GM21723 (cell line): ENCODE measurements around the gene RLN3.
"Not testable (repeated sequence)": the region's sequence is repeated elsewhere in the genome, so short reads cannot be mapped to it uniquely, and the experiment has no call there.

Source experiments
- ATAC-seq: cut with Tn5 transposase; IDR thresholded peaks from one replicate; pipeline ENCODE4 v1.9.1; 2021; ENCODE audit warnings: mild to moderate bottlenecking, moderate library complexity; ENCODE audit not compliant: unreplicated experiment

RLN3 gene

DNA sequence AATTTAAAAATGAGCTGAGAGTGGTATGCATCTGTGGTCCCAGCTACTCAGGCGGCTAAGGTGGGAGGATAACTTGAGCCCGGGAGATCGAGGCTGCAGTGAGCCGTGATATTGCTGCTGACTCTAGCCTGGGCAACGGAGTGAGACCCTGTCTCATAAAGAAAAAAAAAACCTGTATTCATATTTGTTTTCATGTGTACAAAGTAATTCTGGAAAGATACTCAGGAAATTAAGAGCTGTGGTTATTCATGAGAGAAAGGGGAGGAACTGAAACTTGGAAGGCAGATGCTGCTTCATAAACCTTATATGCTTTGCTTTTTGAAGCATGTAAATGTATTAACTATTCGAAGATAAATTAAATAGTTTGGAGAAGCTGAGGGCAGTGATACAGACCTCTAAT, 8.8 kb upstream of the RLN3 start:
- no peak for ATAC-seq

DNA sequence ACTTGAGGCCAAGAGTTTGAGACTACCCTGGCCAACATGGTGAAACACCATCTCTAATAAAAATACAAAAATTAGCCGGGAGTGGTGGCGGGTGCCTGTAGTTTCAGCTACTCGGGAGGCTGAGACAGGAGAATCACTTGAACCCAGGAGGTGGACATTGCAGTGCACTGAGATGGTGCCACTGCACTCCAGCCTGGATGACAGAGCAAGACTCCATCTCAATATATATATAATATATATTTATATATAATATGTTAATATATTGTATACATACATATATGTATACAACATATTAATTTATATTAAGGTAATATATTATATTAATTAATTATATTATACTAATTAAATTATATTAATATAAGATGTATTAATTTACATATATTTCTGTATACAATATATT, 8.2 kb upstream of the RLN3 start:
- ATAC-seq = not testable (repeated sequence)

DNA sequence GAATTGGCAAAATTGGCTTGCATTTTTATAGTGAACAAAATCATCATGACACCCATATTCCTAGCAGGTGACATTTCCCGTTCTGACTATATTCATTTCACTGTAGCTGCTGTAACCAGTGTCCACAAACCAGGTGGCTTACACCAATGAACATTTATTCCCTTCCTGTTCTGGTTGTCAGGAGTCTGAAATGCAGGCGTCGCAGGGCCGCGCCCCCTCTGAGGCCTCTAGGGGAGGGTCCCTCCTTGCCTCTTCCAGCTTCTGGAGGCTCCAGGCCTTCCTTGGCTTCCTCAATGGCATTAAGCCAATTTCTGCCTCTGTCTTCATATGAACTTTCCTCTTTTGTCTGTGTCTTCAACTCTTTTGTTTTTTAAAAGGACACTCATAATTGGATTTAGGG, 6.5 kb upstream of the RLN3 start:
- ATAC-seq = no peak

DNA sequence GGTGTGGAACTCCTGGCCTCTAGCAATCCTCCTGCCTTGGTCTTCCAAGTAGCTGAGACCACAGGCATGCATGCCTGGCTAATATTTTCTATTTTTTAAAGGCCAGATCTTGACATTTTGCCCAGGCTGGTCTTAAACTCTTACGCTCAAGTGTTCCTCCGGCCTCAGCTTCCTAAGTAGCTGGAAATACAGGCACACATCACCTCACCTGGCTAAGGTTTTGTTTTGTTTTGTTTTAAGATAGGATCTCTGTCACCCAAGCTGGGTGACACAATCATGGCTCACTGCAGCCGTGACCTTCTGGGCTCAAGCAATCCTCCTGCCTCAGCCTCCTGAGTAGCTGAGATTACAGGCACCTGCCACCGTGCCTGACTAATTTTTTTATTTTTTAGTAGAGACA, 5.5 kb upstream of the RLN3 start:
- no peak for ATAC-seq

DNA sequence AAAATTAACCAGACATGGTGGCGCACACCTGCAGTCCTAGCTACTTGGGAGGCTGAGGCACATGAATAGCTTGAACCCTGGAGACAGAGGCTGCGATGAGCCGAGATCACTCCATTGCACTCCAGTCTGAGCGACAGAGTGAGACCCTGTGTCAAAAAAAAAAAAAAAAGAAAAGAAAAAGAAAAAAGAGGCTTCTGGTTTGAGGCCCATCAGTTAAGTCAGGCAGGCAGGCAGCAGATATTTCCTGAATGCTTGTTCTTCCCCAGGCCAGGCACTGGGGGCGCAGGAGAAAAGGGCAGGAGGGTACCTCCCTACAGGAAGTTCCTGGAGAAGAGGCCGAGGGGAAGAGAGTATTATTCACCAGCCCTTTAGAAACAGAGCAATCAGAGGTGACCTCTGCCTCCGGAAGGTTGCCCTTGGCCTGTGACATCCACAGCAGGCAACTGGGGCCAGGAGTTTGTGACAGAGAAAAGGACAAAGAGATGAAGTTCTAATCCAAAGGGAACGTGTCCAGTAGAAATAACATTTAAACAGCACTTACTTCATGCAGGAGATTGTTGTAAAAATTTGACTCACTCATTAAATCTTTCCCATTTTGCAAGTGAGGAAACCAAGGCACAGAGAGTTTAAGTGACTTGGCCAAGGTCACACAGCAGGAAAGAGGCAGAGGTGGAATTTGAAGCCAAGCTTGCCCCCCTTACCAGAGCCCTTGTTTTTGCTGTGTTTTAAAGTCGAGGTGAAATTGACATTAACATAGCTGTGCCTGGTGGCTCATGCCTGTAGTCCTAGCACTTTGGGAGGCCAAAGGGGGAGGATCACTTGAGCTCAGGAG, 4.3 kb upstream of the RLN3 start:
- ATAC-seq = no peak

DNA sequence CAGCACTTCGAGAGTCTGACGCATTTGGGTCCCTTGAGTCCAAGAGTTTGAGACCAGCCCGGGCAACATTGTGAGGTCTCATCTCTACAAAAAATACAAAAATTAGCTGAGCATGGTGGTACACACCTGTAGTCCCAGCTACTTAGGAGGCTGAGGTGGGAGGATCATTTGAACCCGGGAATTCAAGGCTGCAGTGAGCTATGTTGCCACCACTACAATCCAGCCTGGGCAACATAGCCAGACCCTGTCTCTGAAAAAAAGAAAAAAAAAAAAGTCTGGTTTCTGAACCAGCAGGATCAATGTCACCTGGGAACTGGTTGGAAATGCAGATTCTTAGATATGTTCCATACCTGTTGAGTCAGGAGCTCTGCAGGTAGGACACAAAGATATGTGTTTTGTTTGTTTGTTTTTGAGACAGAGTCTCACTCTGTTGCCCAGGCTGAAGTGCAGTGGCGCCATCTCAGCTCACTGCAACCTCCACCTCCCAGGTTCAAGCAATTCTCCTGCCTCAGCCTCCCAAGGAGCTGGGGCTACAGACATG, 1.2 kb upstream of the RLN3 start:
- ATAC-seq = not testable (repeated sequence)

DNA sequence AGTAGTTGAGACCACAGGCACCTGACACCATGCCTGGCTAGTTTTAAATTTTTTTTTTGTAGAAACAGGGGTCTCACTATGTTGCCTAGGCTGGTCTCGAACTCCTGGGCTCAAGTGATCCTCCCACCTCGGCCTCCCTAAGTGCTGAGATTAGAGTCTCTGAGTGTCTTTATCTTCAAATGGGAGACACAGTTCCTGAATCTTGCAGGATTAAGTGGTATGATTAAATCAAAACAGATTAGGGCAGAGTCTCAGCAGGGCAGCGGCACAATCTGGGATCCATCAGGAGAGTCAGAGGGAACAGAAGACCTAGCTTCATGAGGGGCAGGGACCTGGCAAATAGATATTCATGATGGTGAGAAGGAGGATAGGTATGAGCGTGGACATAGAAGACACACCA, 953 bp downstream of the RLN3 start:
- ATAC-seq = no peak

DNA sequence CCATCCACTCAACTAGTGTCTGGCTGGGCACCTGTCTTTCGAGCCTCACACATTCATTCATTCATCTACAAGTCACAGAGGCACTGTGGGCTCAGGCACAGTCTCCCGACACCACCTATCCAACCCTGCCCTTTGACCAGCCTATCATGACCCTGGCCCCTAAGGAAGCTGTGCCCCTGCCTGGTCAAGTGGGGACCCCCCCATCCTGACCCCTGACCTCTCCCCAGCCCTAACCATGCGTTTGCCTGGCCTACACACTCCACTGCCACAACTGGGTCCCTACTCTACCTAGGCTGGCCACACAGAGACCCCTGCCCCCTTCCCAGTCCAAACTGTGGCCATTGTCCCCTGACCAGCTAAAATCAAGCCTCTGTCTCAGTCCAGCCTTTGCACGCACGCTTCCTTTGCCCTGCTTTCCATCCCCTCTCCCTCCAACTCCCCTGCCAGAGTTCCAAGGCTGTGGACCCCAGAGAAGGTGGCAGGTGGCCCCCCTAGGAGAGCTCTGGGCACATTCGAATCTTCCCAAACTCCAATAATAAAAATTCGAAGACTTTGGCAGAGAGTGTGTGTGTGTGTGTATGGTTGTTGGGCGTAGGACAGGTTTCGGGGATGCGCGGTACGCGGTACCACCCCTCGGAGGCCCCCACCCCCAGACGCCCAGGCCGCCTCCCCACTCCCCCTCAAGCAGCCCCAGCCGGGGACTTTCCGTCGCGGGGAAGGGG, 3.2 kb downstream of the RLN3 start:
- no peak for ATAC-seq

DNA sequence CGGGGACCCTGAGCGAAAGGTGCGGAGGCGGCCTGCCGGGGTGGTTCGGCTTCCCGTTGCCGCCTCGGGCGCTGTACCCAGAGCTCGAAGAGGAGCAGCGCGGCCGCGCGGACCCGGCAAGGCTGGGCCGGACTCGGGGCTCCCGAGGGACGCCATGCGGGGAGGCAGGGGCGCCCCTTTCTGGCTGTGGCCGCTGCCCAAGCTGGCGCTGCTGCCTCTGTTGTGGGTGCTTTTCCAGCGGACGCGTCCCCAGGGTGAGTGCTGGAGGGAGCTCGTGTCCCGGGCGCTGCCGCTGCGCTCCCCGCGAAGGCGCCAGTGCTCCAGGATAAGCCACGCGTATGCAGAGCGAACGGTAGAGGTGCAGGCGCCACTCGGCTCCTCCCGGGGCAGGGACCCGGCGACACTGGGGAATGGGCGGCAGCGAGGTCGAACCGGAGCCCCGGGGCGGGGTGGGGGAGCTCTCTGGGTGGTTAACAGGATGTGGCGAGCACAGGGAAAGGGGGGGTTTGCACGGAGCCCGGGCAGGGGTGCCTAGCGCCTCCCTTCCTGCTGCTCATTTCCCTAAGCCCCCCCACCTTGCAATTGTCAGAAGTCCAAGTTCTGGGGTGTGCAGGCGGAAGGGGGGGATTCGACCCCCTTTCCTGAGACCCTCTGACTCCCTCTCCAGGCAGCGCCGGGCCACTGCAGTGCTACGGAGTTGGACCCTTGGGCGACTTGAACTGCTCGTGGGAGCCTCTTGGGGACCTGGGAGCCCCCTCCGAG, 4.0 kb downstream of the RLN3 start, which contains the start of gene IL27RA:
Gene IL27RA (plus strand): TSS at position 44 of the 762 bp plus-strand sequence. CDS start 111 bp downstream, at position 155.
- no peak for ATAC-seq

DNA sequence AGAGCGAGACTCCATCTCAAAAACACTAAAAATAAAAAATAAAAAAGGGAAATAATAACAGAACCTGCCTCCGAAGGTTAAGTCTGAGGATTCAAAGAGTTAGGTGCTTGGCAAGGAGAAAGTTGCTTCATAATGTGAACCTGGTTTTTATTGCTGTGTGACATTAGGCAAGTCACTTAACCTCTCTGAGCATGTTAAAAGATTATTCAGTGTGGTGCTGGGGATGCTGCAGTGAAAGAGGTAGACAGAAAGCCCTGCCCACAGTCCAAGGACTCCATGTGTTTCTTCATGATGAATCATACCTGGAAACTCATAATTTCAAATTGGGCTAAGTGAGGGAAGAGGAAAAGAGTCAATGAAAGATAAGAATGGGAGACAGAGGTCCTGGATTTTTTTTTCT, 6.0 kb downstream of the RLN3 start:
- ATAC-seq = no peak

DNA sequence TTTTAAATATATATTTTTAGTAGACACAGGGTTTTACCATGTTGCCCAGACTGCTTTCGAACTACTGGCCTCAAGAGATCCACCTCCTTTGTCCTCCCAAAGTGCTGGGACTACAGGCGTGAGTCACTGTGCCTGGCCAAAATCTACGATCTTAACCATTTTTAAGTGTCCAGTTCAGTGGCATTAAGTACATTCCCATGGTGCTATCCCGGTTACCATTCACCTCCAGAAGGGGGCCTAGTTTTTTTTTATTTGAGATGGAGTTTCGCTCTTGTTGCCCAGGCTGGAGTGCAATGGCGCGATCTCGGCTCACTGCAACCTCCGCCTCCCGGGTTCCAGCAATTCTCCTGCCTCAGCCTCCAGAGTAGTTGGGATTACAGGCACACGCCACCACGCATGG, 7.2 kb downstream of the RLN3 start:
- ATAC-seq = not testable (repeated sequence)

DNA sequence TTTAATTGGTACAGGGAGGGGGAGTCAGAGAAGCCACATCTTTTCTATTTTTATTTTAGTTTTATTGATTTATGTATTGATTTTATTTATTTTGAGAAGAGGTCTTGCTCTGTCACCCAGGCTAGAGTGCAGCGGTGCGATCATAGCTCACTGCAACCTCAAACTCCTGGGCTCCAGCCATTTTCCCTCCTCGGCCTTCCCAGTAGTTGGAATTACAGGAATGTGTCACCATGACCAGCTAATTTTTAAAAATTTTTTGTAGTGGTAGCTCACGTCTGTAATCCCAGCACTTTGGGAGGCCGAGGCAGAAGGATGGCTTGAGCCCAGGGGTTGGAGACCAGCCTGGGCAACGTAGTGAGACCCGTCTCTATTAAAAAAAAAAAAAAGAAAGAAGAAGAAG, 7.8 kb downstream of the RLN3 start:
- no peak for ATAC-seq

DNA sequence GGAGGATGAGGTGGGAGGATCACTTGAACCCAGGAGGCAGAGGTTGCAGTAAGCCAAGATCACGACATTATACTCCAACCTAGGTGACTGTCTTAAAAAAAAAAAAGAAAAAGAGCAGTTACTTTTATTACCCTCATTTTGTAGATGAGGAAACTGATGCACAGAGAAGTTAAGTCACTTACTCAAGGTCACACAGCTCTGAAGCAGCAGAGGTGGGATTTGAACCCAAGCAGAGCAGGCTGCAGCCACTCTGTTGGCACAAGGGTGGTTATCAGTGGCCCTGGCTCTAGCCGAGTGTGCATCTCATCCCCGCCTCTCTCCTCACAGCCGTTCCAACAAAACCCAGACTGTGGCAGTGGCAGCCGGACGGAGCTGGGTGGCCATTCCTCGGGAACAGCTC, 11.2 kb downstream of the RLN3 start:
- ATAC-seq = no peak

DNA sequence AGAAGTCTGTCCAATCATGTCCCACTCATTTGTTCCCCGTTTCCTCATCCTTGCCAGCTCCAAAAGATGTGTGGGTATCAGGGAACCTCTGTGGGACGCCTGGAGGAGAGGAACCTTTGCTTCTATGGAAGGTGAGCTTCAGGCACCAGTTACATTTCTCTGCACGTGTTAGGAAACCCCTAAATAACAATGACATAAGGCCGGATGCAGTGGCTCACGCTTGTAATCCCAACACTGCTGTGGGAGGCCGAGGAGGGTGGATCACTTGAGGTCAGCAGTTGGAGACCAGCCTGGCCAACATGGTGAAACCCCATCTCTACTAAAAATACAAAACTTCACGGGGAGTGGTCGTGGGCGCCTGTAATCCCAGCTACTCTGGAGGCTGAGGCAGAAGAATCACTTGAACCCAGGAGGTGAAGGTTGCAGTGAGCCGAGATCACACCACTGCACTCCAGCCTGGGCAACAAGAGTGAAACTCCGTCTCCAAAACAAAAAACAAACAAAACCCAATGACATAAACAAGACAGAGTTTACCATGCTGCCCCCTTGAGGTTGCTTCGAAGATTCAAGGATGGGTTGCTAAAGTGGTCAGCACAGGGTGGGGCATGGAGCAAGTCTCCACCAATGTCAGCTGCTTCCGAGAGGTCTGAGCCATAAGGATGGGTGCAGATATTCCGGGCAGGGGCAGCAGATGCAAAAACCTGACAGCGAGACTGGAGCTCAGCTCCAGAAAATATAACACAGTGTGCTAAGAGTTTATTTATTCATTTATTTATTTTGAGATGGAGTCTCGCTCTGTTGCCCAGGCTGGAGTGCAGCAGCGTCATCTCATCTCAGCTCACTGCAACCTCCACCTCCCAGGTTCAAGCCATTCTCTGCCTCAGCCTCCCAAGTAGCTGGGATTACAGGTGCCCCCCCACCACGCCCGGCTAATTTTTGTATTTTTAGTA, 15.0 kb downstream of the RLN3 start:
- ATAC-seq = not testable (repeated sequence)

DNA sequence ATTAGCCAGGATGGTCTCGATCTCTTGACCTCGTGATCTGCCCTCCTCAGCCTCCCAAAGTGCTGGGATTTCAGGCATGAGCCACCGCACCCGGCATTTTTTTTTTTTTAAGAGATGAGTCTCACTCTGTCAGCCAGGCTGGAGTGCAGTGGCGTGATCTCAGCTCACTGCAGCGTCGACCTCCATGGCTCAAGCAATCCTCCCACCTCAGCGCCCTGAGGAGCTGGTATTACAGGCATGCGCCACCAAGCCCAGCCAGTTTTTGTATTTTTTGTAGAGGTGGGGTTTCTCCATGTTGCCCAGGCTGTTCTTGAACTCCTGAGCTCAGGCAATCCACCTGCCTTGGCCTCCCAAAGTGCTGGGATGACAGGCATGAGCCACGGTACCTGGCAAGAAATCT, 19.9 kb downstream of the RLN3 start:
- ATAC-seq = not testable (repeated sequence)

DNA sequence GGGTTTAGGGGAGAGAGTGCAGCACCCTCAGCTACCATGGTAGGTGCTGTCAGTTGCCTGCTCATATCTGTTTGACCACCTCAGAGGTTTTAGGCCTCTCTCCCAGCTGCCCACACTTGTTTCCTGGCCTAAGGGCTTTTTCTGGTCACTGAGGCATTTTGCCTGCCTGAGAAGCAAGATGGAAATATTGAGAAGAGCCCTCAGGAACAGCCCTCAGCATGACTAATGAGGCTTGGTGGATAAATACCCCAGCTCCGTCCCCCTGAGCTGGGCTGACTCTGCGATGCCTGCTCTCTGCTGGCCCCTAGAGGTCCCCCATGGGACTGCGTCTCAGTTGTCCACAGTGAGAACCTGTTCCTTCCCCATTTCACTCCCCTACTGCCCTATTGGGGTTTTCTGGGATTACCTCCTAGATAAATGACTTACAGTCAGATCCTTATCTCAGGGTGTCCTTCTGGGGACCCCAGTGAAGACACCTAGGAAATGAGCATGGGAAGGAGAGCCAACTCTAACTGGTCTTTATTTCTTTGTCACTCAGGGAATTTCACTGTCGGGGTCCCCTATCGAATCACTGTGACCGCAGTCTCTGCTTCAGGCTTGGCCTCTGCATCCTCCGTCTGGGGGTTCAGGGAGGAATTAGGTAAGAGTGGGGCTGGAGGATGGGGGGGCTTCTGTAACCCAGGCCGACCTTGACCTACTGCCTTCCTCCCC, 20.6 kb downstream of the RLN3 start:
- ATAC-seq = no peak

DNA sequence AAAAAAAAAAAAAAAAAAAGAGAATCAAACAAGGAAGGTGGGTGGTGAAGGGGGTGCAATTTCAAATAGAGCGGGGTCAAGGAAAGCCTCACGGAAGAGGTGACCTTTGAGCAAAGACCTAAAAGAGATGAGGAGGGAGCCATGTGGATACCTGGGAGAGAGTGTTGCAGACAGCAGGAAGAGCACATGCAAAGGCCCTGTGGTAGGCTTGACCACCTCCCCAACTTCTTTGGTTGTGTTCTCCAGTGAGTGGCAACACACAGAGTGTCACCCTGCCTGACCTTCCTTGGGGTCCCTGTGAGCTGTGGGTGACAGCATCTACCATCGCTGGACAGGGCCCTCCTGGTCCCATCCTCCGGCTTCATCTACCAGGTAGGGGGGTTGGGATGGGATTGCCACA, 22.6 kb downstream of the RLN3 start:
- ATAC-seq = no peak

DNA sequence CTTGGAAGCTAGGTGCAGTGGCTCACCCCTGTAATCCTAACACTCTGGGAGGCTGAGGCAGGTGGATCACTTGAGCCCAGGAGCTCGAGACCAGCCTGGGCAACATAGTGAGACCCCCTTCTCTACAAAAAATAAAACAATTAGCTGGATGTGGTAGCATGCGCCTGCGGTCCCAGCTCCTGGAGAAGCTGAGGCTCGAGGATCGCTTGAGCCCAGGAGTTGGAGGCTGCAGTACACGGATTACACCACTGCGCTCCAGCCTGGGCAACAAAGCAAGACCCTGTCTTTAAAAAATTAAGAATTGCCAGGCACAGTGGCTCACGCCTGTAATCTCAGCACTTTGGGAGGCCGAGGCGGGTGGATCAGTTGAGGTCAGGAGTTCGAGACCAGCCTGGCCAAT, 23.0 kb downstream of the RLN3 start:
- ATAC-seq = not testable (repeated sequence)

DNA sequence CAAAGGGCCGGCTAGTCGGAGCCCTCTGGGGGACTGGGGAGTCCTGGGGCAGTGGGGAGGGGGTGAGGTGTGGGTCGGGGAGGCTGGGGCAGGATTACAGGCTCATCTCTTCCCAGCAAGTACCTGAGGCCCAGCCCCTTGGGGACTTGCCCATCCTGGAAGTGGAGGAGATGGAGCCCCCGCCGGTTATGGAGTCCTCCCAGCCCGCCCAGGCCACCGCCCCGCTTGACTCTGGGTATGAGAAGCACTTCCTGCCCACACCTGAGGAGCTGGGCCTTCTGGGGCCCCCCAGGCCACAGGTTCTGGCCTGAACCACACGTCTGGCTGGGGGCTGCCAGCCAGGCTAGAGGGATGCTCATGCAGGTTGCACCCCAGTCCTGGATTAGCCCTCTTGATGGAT, 24.0 kb downstream of the RLN3 start:
- ATAC-seq = no peak

DNA sequence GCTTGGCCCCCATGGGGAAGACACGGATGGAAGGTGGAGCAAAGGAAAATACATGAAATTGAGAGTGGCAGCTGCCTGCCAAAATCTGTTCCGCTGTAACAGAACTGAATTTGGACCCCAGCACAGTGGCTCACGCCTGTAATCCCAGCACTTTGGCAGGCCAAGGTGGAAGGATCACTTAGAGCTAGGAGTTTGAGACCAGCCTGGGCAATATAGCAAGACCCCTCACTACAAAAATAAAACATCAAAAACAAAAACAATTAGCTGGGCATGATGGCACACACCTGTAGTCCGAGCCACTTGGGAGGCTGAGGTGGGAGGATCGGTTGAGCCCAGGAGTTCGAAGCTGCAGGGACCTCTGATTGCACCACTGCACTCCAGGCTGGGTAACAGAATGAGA, 24.5 kb downstream of the RLN3 start:
- no peak for ATAC-seq
